DMS153 treated with DMSO at 0.1 percent for 48 hours (cell line): ENCODE results near the gene MAP4K4.
"Not testable (repeated sequence)": the region's sequence is repeated elsewhere in the genome, so short reads cannot be mapped to it uniquely, and the experiment has no call there.

ENCODE experiments used
- DNase-seq: peaks from one replicate; lab custom pipeline; 2025; ENCODE audit not compliant: unreplicated experiment; lab: John Stamatoyannopoulos, UW

Gene MAP4K4

GRCh38 chr2:101741775-101742520 lies 44.4 kb downstream of the MAP4K4 start:
- DNase-seq = no peak

GRCh38 chr2:101742547-101742946 lies 45.0 kb downstream of the MAP4K4 start:
- DNase-seq = no peak

GRCh38 chr2:101743288-101743687 lies 45.8 kb downstream of the MAP4K4 start:
- no peak for DNase-seq

GRCh38 chr2:101744832-101745231 lies 47.3 kb downstream of the MAP4K4 start:
- DNase-seq = no peak

GRCh38 chr2:101745711-101746694 lies 48.5 kb downstream of the MAP4K4 start:
- no peak for DNase-seq

- no peak for DNase-seq
Measured at GRCh38 chr2:101748000-101748399, 50.5 kb downstream of the MAP4K4 start.

GRCh38 chr2:101748462-101748861 lies 51.0 kb downstream of the MAP4K4 start:
- not testable (repeated sequence) for DNase-seq

- DNase-seq = no peak
Measured at GRCh38 chr2:101750688-101751087, 53.2 kb downstream of the MAP4K4 start.

GRCh38 chr2:101751276-101751815 lies 53.8 kb downstream of the MAP4K4 start:
- no peak for DNase-seq

GRCh38 chr2:101751875-101752619 lies 54.5 kb downstream of the MAP4K4 start:
- no peak for DNase-seq

GRCh38 chr2:101752716-101753616 lies 55.5 kb downstream of the MAP4K4 start:
- no peak for DNase-seq

- DNase-seq = no peak
Measured at GRCh38 chr2:101753720-101754490, 56.4 kb downstream of the MAP4K4 start.

- no peak for DNase-seq
Measured at GRCh38 chr2:101754618-101755017, 57.1 kb downstream of the MAP4K4 start.

GRCh38 chr2:101756266-101756665 lies 58.8 kb downstream of the MAP4K4 start:
- DNase-seq = no peak

GRCh38 chr2:101758001-101758400 lies 60.5 kb downstream of the MAP4K4 start:
- DNase-seq = no peak

- no peak for DNase-seq
Measured at GRCh38 chr2:101759162-101759561, 61.7 kb downstream of the MAP4K4 start.

- no peak for DNase-seq
Measured at GRCh38 chr2:101762451-101763171, 65.1 kb downstream of the MAP4K4 start.

- no peak for DNase-seq
Measured at GRCh38 chr2:101763496-101764333, 66.2 kb downstream of the MAP4K4 start.
